ENCODE measurements around the gene EPN3.

The EPN3 gene

GRCh38 chr17:50532452-50533024, at the start of gene EPN3:
Gene EPN3 (plus strand): TSS chr17:50532735. CDS start chr17:50536557, 3,822 bp downstream.
- DNase-seq (ENCODE audit: extremely low read depth in 1 of 2, low read depth in 1 of 2), result no peak

GRCh38 chr17:50483266-50483665, 49.3 kb upstream of the EPN3 start:
- no peak for DNase-seq (ENCODE audit: extremely low read depth in 1 of 2, low read depth in 1 of 2)

GRCh38 chr17:50484386-50485155, 48.0 kb upstream of the EPN3 start:
- no peak for DNase-seq (ENCODE audit: extremely low read depth in 1 of 2, low read depth in 1 of 2)

GRCh38 chr17:50487213-50488096, 45.1 kb upstream of the EPN3 start:
- DNase-seq (ENCODE audit: extremely low read depth in 1 of 2, low read depth in 1 of 2), result no peak

- no peak for DNase-seq (ENCODE audit: extremely low read depth in 1 of 2, low read depth in 1 of 2)
These were observed 43.7 kb upstream of the EPN3 start for GRCh38 chr17:50488880-50489279.

GRCh38 chr17:50491505-50491904, 41.0 kb upstream of the EPN3 start:
- DNase-seq (ENCODE audit: extremely low read depth in 1 of 2, low read depth in 1 of 2), result no peak

GRCh38 chr17:50492214-50492613, 40.3 kb upstream of the EPN3 start:
- no peak for DNase-seq (ENCODE audit: extremely low read depth in 1 of 2, low read depth in 1 of 2)

GRCh38 chr17:50493744-50494143, 38.8 kb upstream of the EPN3 start:
- DNase-seq (ENCODE audit: extremely low read depth in 1 of 2, low read depth in 1 of 2), result no peak

- no peak for DNase-seq (ENCODE audit: extremely low read depth in 1 of 2, low read depth in 1 of 2)
These were observed 37.2 kb upstream of the EPN3 start for GRCh38 chr17:50495217-50495823.

GRCh38 chr17:50495918-50496317, 36.6 kb upstream of the EPN3 start:
- no peak for DNase-seq (ENCODE audit: extremely low read depth in 1 of 2, low read depth in 1 of 2)

- no peak for DNase-seq (ENCODE audit: extremely low read depth in 1 of 2, low read depth in 1 of 2)
These were observed 34.3 kb upstream of the EPN3 start for GRCh38 chr17:50498021-50498874.

GRCh38 chr17:50499270-50499669, 33.3 kb upstream of the EPN3 start:
- no peak for DNase-seq (ENCODE audit: extremely low read depth in 1 of 2, low read depth in 1 of 2)

- no peak for DNase-seq (ENCODE audit: extremely low read depth in 1 of 2, low read depth in 1 of 2)
These were observed 32.8 kb upstream of the EPN3 start for GRCh38 chr17:50499721-50500120.

- no peak for DNase-seq (ENCODE audit: extremely low read depth in 1 of 2, low read depth in 1 of 2)
These were observed 31.5 kb upstream of the EPN3 start for GRCh38 chr17:50501054-50501453.

- no peak for DNase-seq (ENCODE audit: extremely low read depth in 1 of 2, low read depth in 1 of 2)
These were observed 30.1 kb upstream of the EPN3 start for GRCh38 chr17:50502301-50502990.

- DNase-seq (ENCODE audit: extremely low read depth in 1 of 2, low read depth in 1 of 2), result no peak
These were observed 26.9 kb upstream of the EPN3 start for GRCh38 chr17:50505591-50506130.

- DNase-seq (ENCODE audit: extremely low read depth in 1 of 2, low read depth in 1 of 2), result no peak
These were observed 26.2 kb upstream of the EPN3 start for GRCh38 chr17:50506298-50506697.

GRCh38 chr17:50507871-50508572, 24.5 kb upstream of the EPN3 start, which contains the start of gene MYCBPAP:
Gene MYCBPAP (plus strand): TSS chr17:50508439. CDS start chr17:50508675, 236 bp downstream.
- DNase-seq (ENCODE audit: extremely low read depth in 1 of 2, low read depth in 1 of 2), result peak; percentile 50 to 75

Data from stimulated activated CD8-positive, alpha-beta memory T cell treated with anti-CD3 and anti-CD28 coated beads, Interleukin-7, amount 100 ng/mL, for 48 hours (primary cell).